GM21447 (cell line): ENCODE measurements around the gene REXO4.
"Not testable (repeated sequence)": the region's sequence is repeated elsewhere in the genome, so short reads cannot be mapped to it uniquely, and the experiment has no call there.

ENCODE experiments used
- ATAC-seq: cut with Tn5 transposase; IDR thresholded peaks from one replicate; pipeline ENCODE4 v1.9.1; 2021; ENCODE audit not compliant: unreplicated experiment

REXO4 gene

DNA sequence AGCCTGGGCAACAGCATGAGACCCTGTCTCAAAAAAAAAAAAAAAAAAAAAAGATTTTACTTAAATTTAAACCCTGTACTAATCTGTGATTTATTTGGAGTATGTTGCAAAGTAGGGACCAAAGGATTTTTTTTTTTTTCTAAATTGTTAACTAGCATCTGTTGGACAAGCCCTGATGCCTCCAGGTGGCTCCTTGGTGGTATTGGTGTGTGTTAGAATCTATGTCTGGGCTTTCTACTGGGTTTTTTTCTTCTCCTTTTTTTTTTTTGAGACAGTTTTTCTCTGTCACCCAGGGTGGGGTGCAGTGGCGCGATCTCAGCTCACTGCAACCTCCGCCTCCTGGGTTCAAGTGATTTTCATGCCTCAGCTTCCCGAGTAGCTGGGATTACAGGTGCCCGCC lies 34.1 kb upstream of the REXO4 start:
- not testable (repeated sequence) for ATAC-seq

DNA sequence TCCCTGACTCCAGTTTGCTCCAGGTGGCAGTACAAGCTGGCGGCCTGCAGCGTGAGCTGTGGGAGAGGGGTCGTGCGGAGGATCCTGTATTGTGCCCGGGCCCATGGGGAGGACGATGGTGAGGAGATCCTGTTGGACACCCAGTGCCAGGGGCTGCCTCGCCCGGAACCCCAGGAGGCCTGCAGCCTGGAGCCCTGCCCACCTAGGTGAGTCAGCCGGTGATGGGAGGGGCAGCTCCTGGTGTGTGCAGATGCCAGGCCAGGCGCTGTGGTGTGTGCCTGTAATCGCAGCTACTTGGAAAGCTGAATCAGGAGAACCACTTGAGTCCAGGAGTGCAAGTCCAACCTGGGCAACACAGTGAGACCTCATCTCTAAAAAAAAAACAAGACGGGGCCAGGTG lies 31.9 kb upstream of the REXO4 start:
- ATAC-seq: no peak

DNA sequence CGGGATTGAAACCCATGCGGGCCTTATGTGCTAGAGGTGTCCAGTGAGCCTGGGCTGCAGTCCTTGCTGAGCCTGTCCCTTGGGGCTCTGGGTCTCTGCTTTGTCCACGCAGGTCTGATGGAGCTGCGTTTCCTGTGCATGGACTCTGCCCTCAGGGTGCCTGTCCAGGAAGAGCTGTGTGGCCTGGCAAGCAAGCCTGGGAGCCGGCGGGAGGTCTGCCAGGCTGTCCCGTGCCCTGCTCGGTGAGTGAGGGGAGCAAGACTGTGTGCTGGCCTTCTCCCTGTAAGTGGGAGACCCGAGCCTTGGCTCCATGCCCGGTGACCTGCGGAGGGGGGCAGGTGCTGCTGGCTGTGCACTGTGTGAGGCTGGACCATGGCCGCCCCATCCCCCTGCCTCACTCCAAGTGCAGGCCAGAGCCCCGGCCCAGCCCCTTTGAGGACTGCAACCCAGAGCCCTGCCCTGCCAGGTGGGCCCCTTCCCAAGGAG lies 30.7 kb upstream of the REXO4 start:
- ATAC-seq: no peak

DNA sequence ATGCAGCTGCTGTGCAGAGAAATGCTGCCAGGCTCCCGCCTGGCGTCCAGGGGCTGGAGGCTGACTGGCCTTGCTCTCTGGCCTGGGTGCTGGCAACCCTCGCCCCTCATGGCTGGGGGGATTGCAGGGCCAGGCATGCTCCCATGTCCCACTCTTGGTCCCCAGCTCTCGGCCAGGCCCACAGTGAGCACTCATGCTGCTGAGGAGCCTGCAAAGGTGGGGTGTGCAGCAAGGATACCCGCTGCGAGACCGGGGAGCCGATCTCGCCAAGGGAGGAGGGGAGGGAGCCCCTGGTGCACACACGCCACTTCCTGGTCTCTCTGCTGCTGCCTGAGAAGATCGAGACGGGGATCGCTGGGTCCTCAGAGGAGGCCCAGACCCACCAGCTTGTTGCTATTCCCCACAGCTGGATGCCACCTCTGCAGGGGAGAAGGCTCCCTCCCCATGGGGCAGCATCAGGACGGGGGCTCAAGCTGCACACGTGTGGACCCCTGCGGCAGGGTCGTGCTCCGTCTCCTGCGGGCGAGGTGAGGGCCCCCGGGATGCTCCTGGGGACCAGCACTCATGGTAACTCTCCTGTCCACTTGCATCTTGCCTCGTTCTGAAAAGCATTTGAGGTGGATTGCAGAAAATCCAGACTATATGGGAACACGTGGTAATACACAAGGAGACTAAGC lies 27.6 kb upstream of the REXO4 start:
- no peak for ATAC-seq

DNA sequence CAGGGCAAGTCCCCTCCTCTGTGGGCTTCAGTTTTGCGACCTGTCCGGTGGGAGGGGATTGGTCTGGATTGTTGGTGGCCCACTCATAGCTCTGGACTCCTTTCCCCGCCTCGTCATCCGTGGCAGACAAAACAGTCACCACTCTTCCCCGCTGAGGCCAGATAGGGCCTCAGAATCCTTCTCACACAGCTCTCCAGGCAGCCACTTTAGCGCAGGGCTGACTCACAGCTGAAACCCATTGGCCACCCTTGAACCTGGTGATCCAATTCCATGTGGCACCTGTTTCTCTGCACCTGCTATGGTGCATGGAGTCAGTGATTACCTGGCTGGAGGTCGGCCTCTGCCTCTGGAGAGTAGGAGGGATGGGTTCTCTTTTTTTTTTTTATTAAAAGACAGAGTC lies 26.2 kb upstream of the REXO4 start:
- no peak for ATAC-seq

DNA sequence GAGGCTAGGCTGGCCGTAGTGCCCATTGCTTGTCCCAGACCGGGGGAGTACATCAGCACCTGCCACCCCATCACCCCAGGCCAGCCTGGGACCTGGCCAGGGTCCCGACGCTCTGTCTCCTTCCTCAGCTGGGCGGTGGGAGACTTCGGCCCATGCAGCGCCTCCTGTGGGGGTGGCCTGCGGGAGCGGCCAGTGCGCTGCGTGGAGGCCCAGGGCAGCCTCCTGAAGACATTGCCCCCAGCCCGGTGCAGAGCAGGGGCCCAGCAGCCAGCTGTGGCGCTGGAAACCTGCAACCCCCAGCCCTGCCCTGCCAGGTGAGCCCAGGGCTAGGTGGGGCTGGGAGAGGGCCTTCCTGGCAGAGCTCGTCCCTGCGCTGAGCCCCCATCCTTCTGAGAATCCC lies 25.4 kb upstream of the REXO4 start:
- ATAC-seq: no peak

DNA sequence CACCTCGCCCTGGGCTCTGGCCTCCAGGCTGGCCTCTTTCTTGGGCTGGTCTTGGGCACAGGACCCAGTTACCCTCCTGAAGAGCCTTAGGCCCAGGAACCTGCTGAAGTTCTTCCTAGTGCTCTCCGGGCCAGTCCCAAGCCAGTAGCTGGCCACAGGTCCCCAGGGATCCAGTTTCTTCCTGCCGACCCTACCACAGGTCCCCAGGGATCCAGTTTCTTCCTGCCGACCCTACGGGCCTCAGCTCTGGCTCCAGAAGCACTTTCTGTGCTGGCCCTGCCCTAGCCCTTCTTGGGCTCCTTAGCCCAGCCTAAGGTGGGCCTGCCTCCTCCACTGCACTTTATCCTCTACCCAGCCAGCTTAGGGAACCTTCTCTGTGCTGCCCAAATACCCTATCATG lies 23.8 kb upstream of the REXO4 start:
- ATAC-seq: no peak

DNA sequence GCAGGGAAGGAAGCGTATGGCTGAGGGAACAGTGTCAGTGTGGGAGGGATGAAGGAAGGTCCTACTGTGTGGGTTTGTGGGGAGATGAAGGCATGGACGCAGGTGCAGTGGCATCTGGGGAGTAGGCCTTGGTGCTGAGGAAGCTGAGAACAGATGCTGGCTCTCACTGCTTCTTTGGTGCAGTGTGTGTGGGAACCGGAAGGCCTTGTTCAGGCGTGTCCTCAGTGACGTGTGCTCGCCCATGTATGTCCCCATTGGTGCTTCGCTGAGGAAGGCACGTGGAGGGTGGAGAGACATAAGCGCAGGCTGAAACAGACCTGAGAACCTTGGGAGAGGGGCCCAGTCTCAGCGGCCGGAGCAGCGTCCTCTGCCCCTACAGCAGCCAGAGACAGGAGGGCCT lies 23.1 kb upstream of the REXO4 start:
- no peak for ATAC-seq

DNA sequence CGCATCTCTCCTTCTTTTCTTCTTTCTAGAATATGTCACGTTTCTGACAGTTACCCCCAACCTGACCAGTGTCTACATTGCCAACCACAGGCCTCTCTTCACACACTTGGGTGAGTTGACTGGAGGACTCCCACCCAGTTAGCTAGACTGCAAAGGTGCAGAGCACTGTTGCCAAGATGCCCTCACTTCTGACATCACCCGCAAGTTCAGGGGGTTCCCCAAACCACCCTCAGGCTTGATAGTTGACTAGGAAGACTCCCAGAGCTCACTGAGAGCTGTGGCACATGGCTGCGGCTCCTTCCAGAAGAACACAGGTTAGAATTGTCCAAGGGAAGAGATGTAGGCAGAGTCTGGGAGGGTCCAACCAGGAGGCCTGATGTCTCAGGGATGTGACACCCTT lies 21.5 kb upstream of the REXO4 start:
- ATAC-seq: no peak

DNA sequence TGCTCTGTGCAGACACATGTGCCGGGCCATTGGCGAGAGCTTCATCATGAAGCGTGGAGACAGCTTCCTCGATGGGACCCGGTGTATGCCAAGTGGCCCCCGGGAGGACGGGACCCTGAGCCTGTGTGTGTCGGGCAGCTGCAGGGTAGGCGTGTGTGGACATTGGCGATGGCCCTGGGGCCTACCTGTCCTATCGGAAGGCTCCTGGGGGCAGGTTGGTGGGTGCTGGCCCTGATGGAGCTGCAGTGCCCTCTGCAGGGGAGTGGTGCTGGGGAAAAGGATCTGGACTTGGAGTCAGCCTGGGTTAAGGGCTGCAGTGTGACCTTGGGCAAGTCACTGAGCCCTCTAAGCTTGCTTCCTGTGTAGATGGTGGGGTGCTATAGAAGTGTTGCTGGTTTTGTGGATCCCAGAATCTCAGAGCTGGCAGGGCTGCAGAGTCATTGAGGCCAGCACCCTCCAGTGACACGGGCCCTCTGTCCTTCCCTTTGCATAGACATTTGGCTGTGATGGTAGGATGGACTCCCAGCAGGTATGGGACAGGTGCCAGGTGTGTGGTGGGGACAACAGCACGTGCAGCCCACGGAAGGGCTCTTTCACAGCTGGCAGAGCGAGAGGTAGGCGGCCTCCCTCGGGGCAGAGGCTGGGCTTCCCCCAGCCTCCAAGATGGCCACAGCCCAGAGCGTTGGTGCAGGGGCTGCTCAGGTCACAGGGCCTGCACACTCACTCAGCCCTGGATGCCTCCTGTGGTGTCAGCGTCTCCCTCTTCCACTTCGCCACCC lies 20.1 kb upstream of the REXO4 start:
- ATAC-seq: no peak

DNA sequence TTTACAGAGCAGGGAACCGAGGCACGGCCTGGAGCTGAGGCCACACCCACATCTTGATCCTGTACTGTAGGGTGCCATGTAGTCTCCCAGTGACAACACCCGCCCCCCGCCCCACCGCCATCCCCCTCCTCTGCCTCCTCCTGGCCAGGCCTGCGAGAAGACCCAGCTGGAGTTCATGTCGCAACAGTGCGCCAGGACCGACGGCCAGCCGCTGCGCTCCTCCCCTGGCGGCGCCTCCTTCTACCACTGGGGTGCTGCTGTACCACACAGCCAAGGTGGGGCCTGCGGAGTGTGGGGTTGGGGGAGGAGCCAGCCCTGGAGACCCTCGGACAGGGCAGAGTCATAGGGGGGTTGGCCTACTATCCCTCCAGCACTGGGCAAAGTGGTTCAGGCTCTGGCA lies 18.9 kb upstream of the REXO4 start:
- no peak for ATAC-seq

DNA sequence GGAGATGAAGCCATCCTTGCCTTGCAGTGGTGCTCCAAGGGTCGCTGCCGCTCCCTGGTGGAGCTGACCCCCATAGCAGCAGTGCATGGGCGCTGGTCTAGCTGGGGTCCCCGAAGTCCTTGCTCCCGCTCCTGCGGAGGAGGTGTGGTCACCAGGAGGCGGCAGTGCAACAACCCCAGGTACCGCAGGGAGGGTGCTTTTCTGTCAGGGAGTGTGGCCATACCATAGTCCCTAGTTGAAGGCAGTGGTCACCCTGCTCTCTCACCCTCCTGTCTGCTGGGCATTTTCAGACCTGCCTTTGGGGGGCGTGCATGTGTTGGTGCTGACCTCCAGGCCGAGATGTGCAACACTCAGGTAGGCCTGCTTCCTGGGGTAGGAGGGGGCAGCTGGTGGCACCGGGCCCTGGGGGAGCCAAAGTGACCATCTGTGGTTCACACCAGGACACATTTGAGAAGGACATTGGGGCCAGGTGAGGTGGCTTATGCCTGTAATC lies 15.6 kb upstream of the REXO4 start:
- ATAC-seq: no peak

DNA sequence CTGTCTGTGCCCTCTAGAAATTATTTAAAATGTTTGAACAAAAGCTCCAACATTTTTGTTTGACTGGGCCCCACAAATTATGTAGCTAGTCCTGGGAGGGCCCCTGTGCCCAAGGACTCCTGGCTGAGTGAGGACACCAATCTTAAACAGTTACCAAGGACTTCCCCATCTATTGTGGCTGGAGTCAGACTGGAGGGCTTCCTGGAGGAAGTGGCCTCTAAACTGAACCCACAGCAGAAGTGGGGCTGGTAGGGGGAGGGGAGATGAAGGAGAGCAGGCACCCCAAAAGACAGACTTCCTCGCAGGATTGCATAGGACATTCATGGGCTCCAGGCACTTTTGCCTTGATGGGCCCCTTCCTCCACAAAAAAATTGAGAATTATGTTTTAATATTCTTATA lies 12.4 kb upstream of the REXO4 start:
- no peak for ATAC-seq

DNA sequence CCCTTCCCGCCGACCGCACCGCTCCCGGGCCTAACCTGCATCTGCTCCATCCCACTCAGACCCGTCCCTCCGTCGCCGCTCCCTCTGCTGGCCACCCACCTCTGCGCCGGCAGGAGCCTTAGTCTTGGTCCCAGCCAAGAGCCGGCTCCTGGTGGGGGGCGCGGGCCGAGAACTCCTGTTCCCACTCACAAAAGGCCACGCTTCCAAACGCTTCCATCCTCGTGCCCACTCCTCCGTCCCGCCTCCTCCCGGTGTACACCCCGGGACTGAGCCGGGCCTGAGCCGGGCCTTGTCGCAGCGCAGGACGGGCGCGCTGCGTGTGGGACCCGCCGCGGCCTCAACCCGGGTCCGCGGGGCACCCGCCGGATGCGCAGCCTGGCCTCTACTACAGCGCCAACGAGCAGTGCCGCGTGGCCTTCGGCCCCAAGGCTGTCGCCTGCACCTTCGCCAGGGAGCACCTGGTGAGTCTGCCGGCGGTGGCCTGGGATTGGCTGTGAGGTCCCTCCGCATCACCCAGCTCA lies 11.9 kb upstream of the REXO4 start:
- ATAC-seq: no peak

DNA sequence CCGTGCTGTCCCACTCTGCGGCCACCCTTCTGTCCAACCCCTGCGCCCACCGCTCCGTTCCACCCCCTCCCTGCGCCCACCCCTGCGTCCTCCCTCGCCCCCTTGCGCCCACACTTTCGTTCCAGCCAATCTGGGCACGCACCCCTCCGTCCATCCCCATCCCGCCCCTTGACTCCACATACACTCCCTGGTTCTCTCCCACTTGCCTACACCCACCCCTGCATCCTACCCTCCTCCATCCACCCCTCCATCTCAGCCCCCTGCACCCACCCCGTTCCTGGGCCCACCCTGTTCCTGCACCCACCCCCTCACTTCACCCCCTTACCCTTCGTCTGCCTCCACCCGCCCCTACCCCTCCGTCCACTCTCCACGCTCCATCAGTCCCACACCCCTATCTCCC lies 11.4 kb upstream of the REXO4 start:
- ATAC-seq: no peak

DNA sequence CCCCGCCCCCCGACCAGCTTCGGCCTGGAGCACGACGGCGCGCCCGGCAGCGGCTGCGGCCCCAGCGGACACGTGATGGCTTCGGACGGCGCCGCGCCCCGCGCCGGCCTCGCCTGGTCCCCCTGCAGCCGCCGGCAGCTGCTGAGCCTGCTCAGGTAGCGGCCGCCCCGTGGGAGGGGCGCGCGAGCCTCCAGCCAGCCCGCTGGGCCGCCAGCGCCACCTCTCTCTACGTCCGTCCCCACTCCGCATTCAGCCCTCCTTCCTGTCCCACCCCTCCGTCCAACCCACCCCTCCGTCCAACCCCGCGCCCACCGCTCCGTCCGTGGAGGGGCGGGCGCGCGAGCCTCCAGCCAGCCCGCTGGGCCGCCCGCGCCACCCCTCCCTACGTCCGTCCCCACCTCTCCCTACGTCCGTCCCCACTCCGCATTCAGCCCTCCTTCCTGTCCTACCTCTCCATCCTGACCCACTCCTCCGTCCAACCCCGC lies 10.8 kb upstream of the REXO4 start:
- no peak for ATAC-seq

DNA sequence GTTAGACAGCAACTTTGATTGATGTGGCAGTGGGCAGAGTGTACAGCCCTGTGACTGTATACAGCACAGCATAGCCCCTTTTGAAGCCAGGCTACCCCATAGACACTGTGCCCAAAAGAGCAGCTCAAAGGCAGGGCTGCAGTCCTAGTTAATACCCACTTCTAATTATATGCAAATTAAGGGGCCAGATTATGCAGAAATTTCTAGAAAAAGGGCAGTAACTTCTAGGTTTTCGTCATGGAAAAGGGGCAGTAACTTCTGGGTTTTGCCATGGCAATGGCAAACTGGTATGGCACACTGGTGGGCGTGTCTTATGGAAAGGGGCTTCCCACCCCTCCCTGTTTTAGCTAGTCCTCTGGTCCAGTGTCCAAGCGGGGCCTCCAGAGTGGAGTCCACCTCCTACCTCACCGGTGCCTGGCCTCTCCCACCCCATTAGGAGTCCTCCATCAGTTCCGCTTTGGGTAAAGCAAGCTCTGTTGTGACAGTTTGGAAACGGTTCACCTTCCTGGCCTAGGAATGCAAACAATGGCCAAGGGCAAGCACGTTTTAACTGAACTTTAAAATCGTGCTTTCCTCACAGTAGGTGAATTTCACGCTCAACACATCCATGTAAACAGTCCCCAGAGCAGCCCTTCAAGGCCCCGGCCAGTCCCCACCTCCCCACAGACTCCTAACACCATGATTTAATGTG lies 10.0 kb upstream of the REXO4 start:
- no peak for ATAC-seq

DNA sequence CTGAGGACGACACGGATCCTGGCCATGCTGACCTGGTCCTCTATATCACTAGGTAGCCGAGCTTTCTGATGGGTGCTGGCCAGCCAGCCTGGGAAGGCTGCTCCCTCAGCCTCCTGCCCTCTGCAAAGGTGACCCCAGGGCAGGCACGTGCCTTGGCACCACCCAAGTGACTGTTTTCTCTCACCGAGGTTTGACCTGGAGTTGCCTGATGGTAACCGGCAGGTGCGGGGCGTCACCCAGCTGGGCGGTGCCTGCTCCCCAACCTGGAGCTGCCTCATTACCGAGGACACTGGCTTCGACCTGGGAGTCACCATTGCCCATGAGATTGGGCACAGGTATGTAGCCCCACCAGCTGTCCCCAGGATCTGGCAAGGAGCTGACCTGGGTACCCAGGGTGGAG lies 8.2 kb upstream of the REXO4 start:
- ATAC-seq: no peak

DNA sequence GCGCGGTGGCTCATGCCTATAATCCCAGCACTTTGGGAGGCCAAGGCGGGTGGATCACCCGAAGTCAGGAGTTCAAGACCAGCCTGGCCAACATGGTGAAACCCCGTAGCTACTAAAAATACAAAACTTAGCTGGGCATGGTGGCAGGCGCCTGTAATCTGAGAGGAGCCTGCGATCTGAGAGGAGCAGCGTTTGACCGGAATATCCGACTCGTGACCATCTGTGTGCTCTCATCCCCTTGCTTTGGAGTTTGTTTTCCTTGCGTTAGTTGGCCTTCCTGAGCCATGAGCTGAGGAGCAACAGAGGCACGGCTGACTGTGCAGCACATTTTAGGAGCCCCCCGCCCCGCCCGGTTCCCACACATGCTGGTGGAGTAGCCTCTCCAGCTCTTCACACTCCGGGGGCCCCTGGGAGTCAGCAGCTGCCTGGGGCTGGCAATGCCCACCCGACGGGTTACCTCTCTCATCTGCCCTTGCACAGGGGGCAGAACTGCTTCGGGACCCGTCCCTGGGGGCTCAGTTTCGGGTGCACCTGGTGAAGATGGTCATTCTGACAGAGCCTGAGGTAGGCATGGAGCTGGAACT lies 7.3 kb upstream of the REXO4 start:
- ATAC-seq: no peak

DNA sequence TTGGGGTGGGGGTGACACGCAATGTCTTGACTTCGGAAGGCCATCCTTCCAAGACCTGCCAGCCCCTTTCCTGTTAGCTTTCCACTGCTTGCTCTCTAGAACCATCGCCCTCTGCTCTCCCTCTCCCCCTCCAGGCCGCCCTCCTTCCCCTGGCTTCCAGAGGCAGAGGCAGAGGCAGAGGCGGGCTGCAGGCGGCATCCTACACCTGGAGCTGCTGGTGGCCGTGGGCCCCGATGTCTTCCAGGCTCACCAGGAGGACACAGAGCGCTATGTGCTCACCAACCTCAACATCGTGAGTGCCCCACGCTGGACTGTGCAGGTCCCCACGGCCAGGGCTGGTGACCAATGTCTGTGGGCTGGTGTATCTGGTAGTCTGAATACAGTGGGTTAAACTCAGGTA lies 6.4 kb upstream of the REXO4 start:
- no peak for ATAC-seq

DNA sequence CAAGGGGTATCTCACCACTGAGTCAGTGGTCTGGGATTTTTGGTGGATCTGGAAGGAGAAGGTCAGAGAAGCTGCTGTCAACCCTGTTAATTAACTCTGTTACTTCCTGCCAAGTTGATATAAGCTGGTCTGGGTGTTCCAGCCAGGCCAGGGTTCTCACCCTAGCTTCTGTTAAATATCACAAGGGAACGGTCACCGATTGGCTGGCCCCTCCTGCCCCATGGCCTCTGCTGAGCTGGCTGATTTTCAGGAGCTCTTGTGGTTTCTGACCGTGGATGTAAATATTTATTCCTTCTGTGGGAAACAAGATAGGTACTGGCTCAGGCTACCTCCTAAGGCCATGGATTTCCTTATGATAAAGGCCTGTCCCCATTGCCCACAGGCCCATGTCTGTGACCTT lies 5.4 kb upstream of the REXO4 start:
- ATAC-seq: no peak
